ENCODE data around the gene OSBPL2. TPM values are rescaled to one million over a fixed set of nuclear protein-coding genes. Genes with fewer than 3 reads are reported as not detected.

OSBPL2 gene
- total and polyA plus RNA-seq, 4 experiments from 2014 or later = 14.8 to 84.4 (median 49.1) TPM

- ChIA-PET POLR2A (ENCODE audit: partially characterized antibody) (interaction anchor here (1.2 to 2.1 kb wide), 4 partner anchors 56 to 172 kb away, joined by 4 to 10 read pairs (median 6); partner anchors contain the start of genes ADRM1, MTG2, RPS21 and TAF4), CTCF (ENCODE audit: partially characterized antibody) (no interaction called here)
- peak overlapping the region; percentile 75 to 94 (median 85) for H3K27ac Mint-ChIP-seq
- H3K36me3 Mint-ChIP-seq = peaks cover 13 to 16% of the 10 kb centered on the region in 2 donors
- peak overlapping the region; percentile 62 to 65 for H3K4me3 ChIP-seq (ENCODE audit: low read length in 2 of 2)
- H3K9me3 Mint-ChIP-seq = no peaks in the 10 kb centered on the region
- H3K27ac ChIP-seq (ENCODE audit: low read depth, low read length) = peak overlapping the region; percentile 52
- peaks cover 26 to 52% (median 39%) of the 10 kb centered on the region in 4 donors for H3K4me1 Mint-ChIP-seq
- H3K4me1 ChIP-seq (ENCODE audit: insufficient read depth, low read length) = peaks cover 38% of the 10 kb centered on the region
- intact Hi-C loops (cut with micrococcal nuclease) = loop anchor here (1.0 to 5.0 kb wide), 5 partner anchors 18 to 171 kb away; partner anchors contain the start of genes ADRM1, HRH3, PSMA7 and SS18L1
- H3K27me3 ChIP-seq (ENCODE audit: insufficient read depth, low read length) = no peaks in the 10 kb centered on the region
- peak overlapping the region; percentile 80 to 88 (median 85) for H3K4me3 Mint-ChIP-seq
- H3K36me3 ChIP-seq (ENCODE audit: insufficient read depth, low read length) = peaks cover 7% of the 10 kb centered on the region
- DNase-seq = peak in 2 of 5 donors; percentile 9 to 17
- H3K27me3 Mint-ChIP-seq = peaks cover 0 to 6% of the 10 kb centered on the region in 2 donors
- no peaks in the 10 kb centered on the region for H3K9me3 ChIP-seq (ENCODE audit: control insufficient read depth in 1 of 2, low read length in 2 of 2)
Measured at GRCh38 chr20:62238569-62239277, 402 bp downstream of the OSBPL2 start.

DNA sequence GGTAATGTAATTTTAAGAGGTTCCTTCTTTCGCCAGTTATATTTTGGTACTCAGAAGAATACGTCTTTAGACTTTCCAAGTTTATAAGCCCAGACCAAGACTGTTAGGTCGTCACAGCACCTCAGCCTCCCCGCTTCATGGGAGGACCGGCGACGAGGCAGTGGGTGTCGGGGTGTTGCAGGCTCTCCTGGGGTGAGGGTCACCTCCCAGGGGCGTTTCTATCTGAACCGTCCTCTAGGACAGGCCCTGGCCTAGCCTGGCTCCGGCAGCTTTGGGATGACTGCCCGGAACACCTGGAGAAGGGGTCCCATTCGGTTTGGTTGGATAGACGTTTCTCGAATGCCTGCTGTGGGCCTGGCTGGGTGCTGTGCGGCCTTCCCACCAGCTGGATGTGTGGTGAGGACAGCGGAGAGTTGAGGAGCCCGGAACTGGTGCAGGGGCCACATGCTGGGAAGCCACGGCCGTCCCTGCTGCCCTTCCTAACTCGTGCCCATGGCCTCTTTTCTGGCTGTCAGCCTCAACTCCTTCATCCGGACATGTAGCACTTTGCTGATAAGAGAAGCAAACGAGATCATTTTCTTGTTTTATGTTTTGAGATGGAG, 1.1 kb downstream of the OSBPL2 start:
- no peak for DNase-seq
- H3K9me3 Mint-ChIP-seq = no peaks in the 10 kb centered on the region
- H3K27ac Mint-ChIP-seq = peak overlapping the region; percentile 69 to 94 (median 85)
- peaks cover 0 to 5% of the 10 kb centered on the region in 2 donors for H3K27me3 Mint-ChIP-seq
- peaks cover 13 to 16% of the 10 kb centered on the region in 2 donors for H3K36me3 Mint-ChIP-seq
- ChIA-PET CTCF (ENCODE audit: partially characterized antibody) (no interaction called here), POLR2A (ENCODE audit: partially characterized antibody) (interaction anchor here (2.1 kb wide), 1 partner anchor 173 kb away, joined by 10 read pairs; the partner anchor contains the start of gene TAF4)
- H3K27ac ChIP-seq (ENCODE audit: low read depth, low read length) = peak overlapping the region; percentile 52
- peaks cover 7% of the 10 kb centered on the region for H3K36me3 ChIP-seq (ENCODE audit: insufficient read depth, low read length)
- H3K4me3 Mint-ChIP-seq = peak overlapping the region; percentile 80 to 88 (median 85)
- H3K4me3 ChIP-seq (ENCODE audit: low read length in 2 of 2) = peak overlapping the region; percentile 62 to 65
- peaks cover 27 to 54% (median 41%) of the 10 kb centered on the region in 4 donors for H3K4me1 Mint-ChIP-seq
- H3K4me1 ChIP-seq (ENCODE audit: insufficient read depth, low read length) = peaks cover 38% of the 10 kb centered on the region
- no peaks in the 10 kb centered on the region for H3K9me3 ChIP-seq (ENCODE audit: control insufficient read depth in 1 of 2, low read length in 2 of 2)
- intact Hi-C loops (cut with micrococcal nuclease) = loop anchor here (5.0 kb wide), 1 partner anchor 172 kb away; the partner anchor contains the start of gene TAF4
- H3K27me3 ChIP-seq (ENCODE audit: insufficient read depth, low read length) = no peaks in the 10 kb centered on the region

DNA sequence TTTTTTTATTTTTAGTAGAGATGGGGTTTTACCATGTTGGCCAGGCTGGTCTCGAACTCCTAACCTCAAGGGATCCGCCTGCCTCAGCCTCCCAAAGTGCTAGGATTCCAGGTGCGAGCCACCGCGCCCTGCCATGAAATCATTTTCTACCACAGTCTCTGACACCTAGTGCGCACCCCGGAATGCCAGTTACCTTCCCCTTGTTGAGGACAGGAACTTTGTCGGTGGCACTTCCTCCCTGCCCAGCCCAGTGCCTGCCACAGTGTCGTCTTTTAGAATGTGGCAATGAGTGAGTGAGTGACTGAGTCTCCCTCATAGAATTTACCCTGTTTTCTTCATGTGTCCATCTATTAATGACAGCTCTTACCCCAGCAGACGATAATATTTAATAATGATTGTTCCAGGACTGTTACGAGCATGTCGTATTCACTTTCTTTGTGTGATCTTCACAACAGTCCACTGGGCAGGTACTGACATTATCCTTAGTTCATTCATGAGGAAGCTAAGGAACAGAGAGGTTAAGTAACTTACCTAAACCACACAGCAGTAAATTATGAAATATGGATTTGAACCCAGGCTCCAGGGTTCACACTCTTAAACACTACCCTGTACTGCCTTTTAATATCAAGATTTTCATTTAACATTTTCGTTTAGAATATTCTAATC, 1.8 kb downstream of the OSBPL2 start:
- H3K27ac Mint-ChIP-seq = peak overlapping the region in 5 of 7 donors; percentile 11 to 88 (median 25)
- CTCF ChIA-PET (ENCODE audit: partially characterized antibody) = no interaction called here

GRCh38 chr20:62241506-62241905, 3.2 kb downstream of the OSBPL2 start:
- no peak for DNase-seq
- no peak overlapping the region for H3K27ac ChIP-seq (ENCODE audit: low read depth, low read length)
- peaks cover 0 to 3% of the 10 kb centered on the region in 2 donors for H3K27me3 Mint-ChIP-seq
- no peak overlapping the region for H3K4me3 ChIP-seq (ENCODE audit: low read length in 2 of 2)
- H3K36me3 Mint-ChIP-seq = peaks cover 13 to 17% of the 10 kb centered on the region in 2 donors
- peaks cover 43% of the 10 kb centered on the region for H3K4me1 ChIP-seq (ENCODE audit: insufficient read depth, low read length)
- CTCF ChIA-PET (ENCODE audit: partially characterized antibody) = no interaction called here
- POLR2A ChIA-PET (ENCODE audit: partially characterized antibody) = no interaction called here
- H3K36me3 ChIP-seq (ENCODE audit: insufficient read depth, low read length) = peaks cover 7% of the 10 kb centered on the region
- peak overlapping the region in 7 of 8 donors; percentile 22 to 59 (median 39) for H3K4me3 Mint-ChIP-seq
- no peaks in the 10 kb centered on the region for H3K27me3 ChIP-seq (ENCODE audit: insufficient read depth, low read length)
- peaks cover 28 to 74% (median 44%) of the 10 kb centered on the region in 4 donors for H3K4me1 Mint-ChIP-seq
- H3K9me3 Mint-ChIP-seq = no peaks in the 10 kb centered on the region
- H3K9me3 ChIP-seq (ENCODE audit: control insufficient read depth in 1 of 2, low read length in 2 of 2) = no peaks in the 10 kb centered on the region
- peak overlapping the region in 5 of 7 donors; percentile 29 to 77 (median 48) for H3K27ac Mint-ChIP-seq
- intact Hi-C loops (cut with micrococcal nuclease) = no loop called here

More for the DNA sequence above, 1.8 kb downstream of the OSBPL2 start:
- POLR2A ChIA-PET (ENCODE audit: partially characterized antibody) = no interaction called here
- Histone ChIP-seq H3K27me3 (ENCODE audit: insufficient read depth, low read length) (no peaks in the 10 kb centered on the region), H3K36me3 (ENCODE audit: insufficient read depth, low read length) (peaks cover 7% of the 10 kb centered on the region), H3K9me3 (ENCODE audit: control insufficient read depth in 1 of 2, low read length in 2 of 2) (no peaks in the 10 kb centered on the region), H3K4me3 (ENCODE audit: low read length in 2 of 2) (no peak overlapping the region), H3K4me1 (ENCODE audit: insufficient read depth, low read length) (peaks cover 38% of the 10 kb centered on the region), H3K27ac (ENCODE audit: low read depth, low read length) (no peak overlapping the region)
- H3K9me3 Mint-ChIP-seq = no peaks in the 10 kb centered on the region
- peaks cover 0 to 3% of the 10 kb centered on the region in 2 donors for H3K27me3 Mint-ChIP-seq
- peaks cover 27 to 61% (median 43%) of the 10 kb centered on the region in 4 donors for H3K4me1 Mint-ChIP-seq
- no peak for DNase-seq
- intact Hi-C loops (cut with micrococcal nuclease) = no loop called here
- peak overlapping the region; percentile 80 to 88 (median 85) for H3K4me3 Mint-ChIP-seq
- H3K36me3 Mint-ChIP-seq = peaks cover 13 to 16% of the 10 kb centered on the region in 2 donors

DNA sequence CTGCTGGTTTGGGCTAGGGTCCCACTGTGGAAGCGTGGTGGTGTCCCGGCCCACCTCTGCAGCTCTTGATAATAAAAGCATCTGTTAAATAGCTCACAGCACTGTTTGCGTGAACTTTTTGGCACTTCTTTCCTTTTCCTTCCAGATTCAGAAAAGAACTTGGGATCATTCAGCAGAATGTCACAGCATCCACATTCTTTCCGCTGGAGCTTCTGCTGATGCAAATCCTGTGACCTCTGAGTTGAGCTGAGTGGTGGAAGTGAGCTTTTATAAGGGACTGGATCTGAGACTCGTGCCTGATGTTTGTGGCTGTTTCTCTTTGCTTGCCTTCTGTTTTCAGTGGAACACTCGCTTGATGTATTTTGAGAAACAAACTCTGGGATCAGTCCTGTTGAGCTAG, 3.9 kb downstream of the OSBPL2 start:
- no peak overlapping the region for H3K27ac ChIP-seq (ENCODE audit: low read depth, low read length)
- Mint-ChIP-seq H3K36me3 (peaks cover 13 to 17% of the 10 kb centered on the region in 2 donors), H3K27me3 (peaks cover 0 to 3% of the 10 kb centered on the region in 2 donors), H3K4me3 (peak overlapping the region in 2 of 8 donors; percentile 28 to 54), H3K9me3 (peaks cover 0 to 2% (median 0%) of the 10 kb centered on the region in 8 donors), H3K27ac (peak overlapping the region in 4 of 7 donors; percentile 2 to 77 (median 32)), H3K4me1 (peaks cover 28 to 80% (median 51%) of the 10 kb centered on the region in 4 donors)
- H3K4me1 ChIP-seq (ENCODE audit: insufficient read depth, low read length) = peaks cover 45% of the 10 kb centered on the region
- ChIA-PET CTCF (ENCODE audit: partially characterized antibody) (interaction anchor here (1.0 kb wide), 1 partner anchor 231 kb away, joined by 5 read pairs; no protein-coding TSS in a partner anchor), POLR2A (ENCODE audit: partially characterized antibody) (no interaction called here)
- H3K27me3 ChIP-seq (ENCODE audit: insufficient read depth, low read length) = no peaks in the 10 kb centered on the region
- H3K36me3 ChIP-seq (ENCODE audit: insufficient read depth, low read length) = peaks cover 7% of the 10 kb centered on the region
- intact Hi-C loops (cut with micrococcal nuclease) = no loop called here
- no peak overlapping the region for H3K4me3 ChIP-seq (ENCODE audit: low read length in 2 of 2)
- DNase-seq = no peak
- no peaks in the 10 kb centered on the region for H3K9me3 ChIP-seq (ENCODE audit: control insufficient read depth in 1 of 2, low read length in 2 of 2)

DNA sequence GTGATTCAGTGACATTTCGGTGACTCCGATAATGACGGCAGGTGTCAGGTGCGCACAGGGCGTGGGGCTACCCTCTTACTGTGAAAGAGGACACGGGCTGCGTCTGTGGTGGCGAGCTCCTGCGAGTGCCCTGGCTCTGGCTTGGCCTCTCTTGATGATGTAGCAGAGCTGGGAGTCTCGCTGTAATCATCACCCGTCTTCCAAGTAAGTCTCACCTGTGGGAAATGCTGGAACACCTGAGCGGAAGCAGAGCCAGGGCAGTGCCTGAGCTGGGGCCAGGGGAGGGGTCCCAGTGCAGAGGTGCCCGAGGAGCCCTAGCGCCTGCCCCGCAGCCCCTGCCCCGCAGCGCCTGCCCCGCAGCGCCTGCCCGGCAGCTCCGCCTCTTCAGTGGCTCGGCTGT, 4.8 kb downstream of the OSBPL2 start:
- peaks cover 0 to 2% (median 0%) of the 10 kb centered on the region in 8 donors for H3K9me3 Mint-ChIP-seq
- peaks cover 13 to 17% of the 10 kb centered on the region in 2 donors for H3K36me3 Mint-ChIP-seq
- CTCF ChIA-PET (ENCODE audit: partially characterized antibody) = no interaction called here
- Histone ChIP-seq H3K4me1 (ENCODE audit: insufficient read depth, low read length) (peaks cover 37% of the 10 kb centered on the region), H3K27ac (ENCODE audit: low read depth, low read length) (no peak overlapping the region), H3K27me3 (ENCODE audit: insufficient read depth, low read length) (no peaks in the 10 kb centered on the region), H3K9me3 (ENCODE audit: control insufficient read depth in 1 of 2, low read length in 2 of 2) (no peaks in the 10 kb centered on the region), H3K4me3 (ENCODE audit: low read length in 2 of 2) (no peak overlapping the region), H3K36me3 (ENCODE audit: insufficient read depth, low read length) (peaks cover 7% of the 10 kb centered on the region)
- no peak overlapping the region for H3K27ac Mint-ChIP-seq
- POLR2A ChIA-PET (ENCODE audit: partially characterized antibody) = no interaction called here
- DNase-seq = no peak
- peaks cover 0 to under 1% of the 10 kb centered on the region in 2 donors for H3K27me3 Mint-ChIP-seq
- no peak overlapping the region for H3K4me3 Mint-ChIP-seq
- H3K4me1 Mint-ChIP-seq = peaks cover 24 to 73% (median 46%) of the 10 kb centered on the region in 4 donors
- intact Hi-C loops (cut with micrococcal nuclease) = no loop called here

All from CD4-positive, alpha-beta memory T cell (primary cell).